Right ventricle myocardium superior (tissue), 1 donor: ENCODE measurements around the gene DNER. TPM values are rescaled to one million over a fixed set of nuclear protein-coding genes. Genes with fewer than 3 reads are reported as not detected.
"Not testable (repeated sequence)": the region's sequence is repeated elsewhere in the genome, so short reads cannot be mapped to it uniquely, and the experiment has no call there.

Experiments used
- ATAC-seq: fragments of 200-7000 bp; cut with Tn5 transposase; one replicate; pipeline ENCODE4 v1.9.1; 2020; ENCODE audit warnings: mild to moderate bottlenecking; ENCODE audit not compliant: poor library complexity
- DNase-seq: peaks from one replicate; pipeline ENCODE4 v3.0.0-alpha.2; 2020
- intact Hi-C: fragments of 100-400 bp; cut with DNase I; formaldehyde crosslinking; loops from one replicate; pipeline ENCODE4 v1.11.2; 2022
- total RNA-seq: library from RNA; stranded (reverse); fragmentation: NEBNext Ultra II Directional; extraction: Animal tissue kit (Norgen Biotek cat#: 25700); gene quantifications from one replicate; pipeline ENCODE4 v1.2.1, GENCODE V29; 2021
- donor health status: DM: no; HTN: yes; CAD: no; lungs with severe emphysema.

The DNER gene
- total RNA-seq, 1 donor from 2014 or later: 2.3 TPM

DNA sequence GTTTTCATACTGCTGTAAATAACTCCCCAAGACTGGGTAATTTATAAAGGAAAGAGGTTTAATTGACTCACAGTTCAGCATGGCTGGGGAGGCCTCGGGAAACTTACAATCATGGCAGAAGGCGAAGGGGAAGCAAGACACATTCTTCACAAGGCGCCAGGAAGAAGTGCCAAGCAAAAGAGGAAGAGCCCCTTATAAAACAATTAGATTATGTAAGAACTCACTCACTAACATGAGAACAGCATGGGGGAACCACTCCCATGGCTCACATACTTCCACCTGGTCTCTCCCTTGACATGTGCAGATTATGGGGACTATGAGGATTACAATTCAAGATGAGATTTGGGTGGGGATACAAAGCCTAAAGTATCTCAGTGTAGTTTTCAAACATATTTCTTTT is 8.8 kb upstream of the DNER start:
- DNase-seq, ATAC-seq, intact Hi-C loops: not testable (repeated sequence)

DNA sequence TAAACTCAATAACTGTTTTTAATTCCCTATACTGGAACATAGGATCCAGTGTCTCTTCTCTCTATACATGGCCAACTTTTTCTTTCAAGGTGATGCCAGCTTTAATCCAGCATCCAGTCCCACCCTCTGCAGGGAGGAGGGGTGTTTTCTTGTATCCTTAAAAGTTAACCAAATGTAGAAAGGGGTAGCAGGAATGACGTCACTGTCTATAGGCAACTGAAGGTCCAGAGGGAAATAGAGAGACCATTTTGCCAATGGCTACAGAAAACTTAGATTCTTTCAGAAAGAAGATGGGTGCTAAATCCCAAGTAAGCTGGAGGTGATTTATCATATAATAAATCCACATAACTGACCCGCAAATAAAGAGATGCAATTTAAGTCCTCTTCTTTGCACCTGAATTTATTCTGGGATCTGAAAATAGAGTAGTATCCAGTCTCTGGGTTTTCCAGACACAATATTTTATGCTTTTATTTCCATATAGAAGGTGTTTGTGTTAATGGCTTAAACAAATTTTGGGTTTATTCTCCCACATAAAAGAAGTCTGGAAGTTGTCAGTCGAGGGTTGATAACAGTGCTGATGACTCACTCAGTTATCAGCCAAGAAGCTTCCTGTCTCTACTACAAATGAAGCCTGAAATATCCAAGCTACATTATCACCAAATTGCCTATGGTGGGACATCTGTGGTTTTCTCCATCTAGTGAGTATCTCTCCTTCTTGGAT is 5.7 kb upstream of the DNER start:
- ATAC-seq (no peak), DNase-seq (no peak)
- intact Hi-C loops: no loop called here

DNA sequence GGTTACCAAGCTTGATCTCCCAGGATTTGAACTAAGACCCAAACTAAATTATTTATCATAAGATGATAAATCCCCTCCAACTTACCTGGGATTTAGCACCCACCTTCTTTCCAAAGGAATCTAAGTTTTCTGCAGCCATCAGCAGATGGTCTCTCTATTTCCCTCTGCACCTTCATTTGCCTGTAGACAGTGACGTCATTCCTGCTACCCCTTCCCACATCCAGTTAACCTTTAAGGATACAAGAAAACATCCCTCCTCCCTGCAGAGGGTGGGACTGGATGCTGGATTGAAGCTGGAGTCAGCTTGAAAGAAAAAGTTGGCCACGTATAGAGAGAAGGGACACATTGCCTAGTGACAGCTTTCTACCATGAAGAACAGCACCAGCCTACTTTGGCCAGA is 3.7 kb upstream of the DNER start:
- no peak for DNase-seq
- ATAC-seq: no peak
- intact Hi-C loops: no loop called here

DNA sequence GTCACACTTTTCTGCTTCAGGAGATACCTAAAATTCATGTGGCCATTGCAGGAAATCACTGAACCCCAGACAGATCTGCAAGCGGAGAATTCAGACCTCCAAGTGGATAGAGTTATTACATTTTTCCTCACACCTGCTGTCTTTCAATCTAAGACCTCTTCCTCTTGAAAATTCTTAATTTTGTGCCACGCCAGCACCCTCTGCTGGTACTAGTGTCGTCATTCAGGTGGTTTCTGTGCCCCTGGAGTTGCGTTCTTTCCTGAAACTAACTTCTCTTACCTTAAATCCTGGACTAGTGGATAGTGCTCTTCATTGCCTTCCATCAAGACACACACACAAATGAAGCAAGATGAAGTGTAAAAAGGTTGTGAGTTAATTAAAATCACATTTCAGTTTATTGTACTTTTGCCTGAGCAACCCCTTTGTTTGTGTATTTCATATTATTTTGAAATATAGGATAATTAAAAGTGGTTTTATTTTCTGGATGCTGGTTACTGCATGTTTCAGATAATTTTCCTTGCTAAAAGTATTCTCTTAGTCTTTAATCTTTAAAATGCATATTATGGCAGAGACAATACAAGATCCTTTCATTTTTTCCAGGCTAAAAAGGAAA is 1.6 kb upstream of the DNER start:
- no peak for ATAC-seq
- intact Hi-C loops: no loop called here
- DNase-seq: no peak

DNA sequence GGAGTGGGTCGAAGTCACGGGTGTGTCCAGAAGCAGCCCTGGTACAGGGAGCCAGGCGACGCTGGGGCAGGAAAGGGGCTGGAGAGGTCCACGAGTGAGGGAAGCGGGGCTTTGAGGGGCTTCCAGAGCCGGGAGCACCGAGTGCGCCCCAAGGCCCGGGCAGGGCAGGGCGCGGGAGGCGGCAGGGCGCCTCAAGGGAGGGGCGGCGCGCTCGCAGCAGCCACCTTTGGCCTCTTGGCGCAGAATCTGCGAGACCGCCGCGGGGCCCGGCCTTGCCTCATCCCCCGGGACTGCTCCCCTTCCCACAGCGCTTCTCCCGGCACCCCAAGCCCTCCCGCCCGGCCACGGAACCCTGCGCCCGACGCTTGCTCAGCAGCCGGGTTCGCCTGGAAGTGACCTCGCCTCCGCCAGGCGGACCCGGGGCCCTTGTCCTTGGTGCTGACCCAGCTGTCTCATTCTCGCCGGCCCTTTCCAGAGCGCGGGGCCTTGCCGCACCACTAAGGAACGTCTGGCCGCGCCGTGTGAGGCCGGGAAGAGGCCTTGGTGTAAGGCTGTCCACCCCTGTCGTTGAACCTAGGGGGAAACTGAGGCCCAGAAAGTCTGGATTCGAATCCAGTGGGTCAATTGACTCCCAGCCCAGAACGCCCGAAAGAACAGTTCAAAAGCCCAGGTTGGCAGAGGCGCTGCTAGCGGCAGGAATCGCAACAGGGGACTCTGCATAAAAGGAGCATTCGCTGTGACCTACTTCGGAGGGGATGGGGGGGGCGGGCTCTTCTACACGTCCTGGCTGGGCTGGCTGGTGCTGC is 584 bp upstream of the DNER start:
- intact Hi-C loops: no loop called here
- DNase-seq: peak; percentile 63

DNA sequence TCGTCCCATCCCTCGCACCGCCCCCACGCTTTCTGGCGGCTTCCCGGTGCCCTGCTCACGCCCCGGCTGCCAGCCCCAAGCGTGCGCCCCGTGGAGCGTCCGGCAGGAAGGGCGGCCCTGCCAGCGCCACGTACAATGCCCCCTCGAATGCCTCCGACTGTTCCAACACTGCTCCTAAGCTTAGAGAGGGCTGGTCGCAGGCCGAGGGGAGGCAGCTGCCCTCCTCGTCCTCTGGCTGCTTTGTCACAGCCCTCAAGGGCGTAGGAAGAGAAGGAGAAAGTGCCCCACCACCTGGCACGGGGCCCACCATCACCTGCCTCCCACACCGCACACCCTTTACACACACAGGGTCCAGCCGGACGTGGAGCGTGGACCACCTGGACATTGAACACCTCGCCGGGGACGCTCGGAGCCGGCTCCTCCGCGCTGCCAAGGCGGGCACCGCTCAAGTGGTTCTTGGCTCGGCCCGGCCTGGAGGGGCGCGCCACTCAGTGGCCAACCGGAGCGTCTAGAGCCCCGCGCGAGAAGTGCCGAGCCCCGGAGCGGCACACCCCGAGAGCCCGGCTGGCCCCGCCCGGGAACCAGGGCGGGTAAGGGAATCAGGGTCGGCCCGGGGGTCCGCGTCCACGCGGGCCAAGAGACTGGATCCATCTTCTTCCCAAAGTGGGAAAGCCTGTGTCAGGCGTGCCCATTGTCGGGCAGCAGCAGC is 830 bp downstream of the DNER start:
- intact Hi-C loops: no loop called here
- DNase-seq: no peak
- ATAC-seq: peak; percentile 48

More for the DNA sequence above, 584 bp upstream of the DNER start:
- ATAC-seq: peak; percentile 86

DNA sequence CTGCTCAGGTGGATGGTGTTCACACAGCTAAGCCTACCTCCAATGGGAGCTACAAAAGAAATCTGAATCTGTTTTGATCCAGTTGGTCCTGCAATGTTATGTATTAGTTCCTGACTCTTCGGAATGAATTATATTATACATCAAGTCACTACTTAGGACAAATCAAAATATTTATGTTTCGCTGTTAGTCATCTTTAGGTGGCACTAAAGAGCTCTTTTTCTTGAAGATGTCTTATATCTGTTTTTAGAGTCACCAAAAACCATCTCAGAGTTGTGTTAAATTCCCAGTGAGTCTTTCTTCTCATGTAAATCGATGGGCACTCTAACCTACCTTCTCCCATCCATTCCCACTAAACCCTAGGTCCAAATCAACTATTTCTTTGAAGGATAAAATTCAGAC is 2.2 kb downstream of the DNER start:
- ATAC-seq: no peak
- no peak for DNase-seq
- intact Hi-C loops: no loop called here

DNA sequence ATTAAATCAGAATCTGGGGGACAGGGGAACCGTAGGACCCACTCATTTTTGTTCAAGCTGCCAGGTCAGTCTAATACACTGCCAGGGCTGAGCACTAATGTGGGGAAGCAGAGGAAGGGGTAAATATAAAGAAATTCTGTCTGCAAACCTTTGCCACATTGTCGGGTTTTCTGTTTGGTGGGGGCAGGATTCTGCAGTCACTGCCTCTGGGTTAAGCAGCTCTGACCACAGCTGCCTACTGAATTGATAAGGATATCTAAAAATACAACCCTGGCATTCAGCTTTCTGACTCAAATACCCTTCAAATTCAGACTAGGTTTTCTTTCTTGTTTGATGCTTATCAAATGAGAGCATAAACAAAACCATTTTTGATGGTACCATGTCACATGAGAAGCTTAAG is 6.0 kb downstream of the DNER start:
- intact Hi-C loops: no loop called here
- ATAC-seq (no peak), DNase-seq (no peak)

DNA sequence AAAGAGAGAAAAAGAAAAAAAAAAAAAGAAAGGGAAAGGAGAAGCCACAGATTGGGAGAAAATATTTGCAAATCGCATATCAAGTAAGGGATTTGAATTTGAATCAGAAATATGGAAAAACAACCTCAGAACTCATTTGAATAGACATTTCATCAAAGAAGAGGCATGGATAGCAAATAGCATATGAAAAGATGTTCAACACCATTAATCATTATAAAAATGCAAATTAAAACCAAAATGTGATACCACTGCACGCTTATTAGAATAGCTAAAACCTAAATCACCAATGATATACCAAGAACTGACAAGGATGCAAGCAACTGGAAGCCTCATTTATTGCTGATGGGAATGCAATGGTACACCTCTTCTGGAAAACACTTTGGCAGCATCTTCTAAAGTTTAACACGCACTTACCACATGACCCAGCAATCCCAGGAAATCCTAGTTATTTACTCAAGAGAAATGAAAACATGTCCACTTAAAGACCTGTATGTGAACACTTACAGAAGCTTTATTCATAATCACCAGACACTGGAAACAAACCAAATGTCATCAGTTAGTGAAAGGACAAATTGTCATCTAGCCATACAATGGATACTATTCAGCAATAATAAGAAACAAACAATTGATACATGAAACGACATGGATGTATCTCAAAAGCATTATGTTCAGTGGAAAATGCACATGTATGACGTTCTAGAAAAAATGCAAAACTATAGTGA is 10.3 kb downstream of the DNER start:
- intact Hi-C loops: no loop called here
- ATAC-seq (no peak), DNase-seq (no peak)

DNA sequence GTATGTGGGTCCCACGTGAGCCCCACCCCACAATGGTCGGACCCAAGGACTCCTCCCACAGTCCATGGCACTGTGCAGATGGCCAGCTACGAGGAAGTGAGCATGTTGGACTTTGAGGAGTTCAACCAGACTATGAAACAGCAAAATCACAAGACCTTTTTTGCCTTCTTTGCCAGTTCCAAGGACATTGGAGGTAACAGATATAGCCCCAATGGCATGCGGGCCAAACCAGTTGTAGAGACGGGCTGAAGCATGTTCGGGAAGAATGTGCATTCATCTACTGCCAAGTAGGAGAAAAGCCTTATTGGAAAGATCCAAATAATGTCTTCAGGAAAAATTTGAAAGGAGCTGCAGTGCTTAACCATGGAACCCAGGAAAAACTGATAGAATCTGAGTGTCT is 12.6 kb downstream of the DNER start:
- DNase-seq (no peak), ATAC-seq (no peak)
- intact Hi-C loops: no loop called here

DNA sequence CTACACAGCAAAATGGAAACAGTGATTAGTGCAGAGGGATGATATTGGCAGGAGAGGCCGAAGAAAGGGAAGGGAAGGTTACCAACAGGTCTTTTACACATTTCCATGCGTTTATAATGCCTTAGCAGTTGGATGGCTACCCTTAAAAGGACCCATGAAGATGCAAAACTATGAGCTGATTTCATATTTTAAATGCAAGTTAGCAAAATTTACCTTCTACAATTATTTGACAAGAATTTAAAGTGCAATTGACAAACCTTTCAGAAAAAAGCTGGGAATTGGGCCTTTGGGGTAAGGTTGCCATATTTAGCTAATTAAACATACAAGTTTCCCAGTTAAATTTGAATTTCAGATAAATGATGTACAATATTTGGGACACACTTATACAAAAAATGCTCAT is 13.3 kb downstream of the DNER start:
- DNase-seq (no peak), ATAC-seq (no peak)
- intact Hi-C loops: no loop called here

DNA sequence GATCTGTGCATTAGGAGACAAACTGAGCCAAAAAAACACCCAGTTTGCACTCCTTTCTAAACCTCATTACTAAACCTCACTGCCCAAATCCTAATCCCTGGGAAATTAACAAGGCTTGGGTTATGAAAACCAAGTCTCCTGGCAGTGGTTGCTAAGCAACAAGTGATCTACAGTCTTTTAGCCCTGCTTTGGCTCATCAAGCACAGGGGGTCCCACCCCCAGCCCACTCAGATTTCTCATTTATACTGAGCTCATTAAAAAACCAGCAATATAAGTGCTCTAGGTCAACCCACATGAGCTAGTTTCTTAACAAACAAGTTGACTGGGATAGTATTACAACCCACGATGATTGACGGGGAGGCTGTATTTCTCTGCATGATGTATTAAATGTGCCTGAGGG is 18.4 kb downstream of the DNER start:
- intact Hi-C loops: no loop called here
- ATAC-seq (no peak), DNase-seq (no peak)

DNA sequence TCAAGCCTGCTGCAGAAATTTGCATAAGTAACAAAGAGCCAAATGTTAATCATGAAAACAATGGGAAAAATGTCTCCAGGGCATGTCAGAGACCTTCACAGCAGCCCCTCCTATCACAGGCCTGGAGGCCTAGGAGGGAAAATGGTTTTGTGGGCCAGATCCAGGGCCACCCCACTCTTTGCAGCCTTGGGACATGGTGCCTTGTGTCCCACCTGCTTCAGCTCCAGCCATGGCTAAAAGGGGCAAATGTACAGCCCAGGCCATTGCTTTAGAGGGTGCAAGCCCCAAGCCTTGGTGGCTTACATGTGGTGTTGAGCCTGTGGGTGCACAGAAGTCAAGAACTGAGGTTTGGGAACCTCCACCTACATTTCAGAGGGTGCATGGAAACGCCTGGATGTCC is 20.5 kb downstream of the DNER start:
- ATAC-seq, DNase-seq, intact Hi-C loops: not testable (repeated sequence)

DNA sequence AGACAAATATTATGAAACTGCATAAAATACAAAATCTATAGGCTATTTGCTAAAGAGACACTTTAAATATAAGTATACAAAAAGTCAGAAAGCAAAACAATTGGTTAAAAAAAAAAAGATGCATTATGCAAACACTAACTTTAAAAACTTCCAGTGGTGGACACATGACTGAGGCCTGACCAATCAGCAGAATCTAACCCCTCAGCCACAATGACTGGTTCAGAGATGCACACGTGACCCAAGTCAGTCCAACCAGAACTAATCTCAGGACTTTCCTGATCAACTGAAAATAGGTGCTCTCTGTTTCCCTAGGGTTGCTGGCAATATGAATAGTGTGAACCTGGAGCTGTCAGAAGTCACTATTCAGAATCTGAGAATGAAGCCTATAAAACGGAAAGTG is 22.7 kb downstream of the DNER start:
- no peak for DNase-seq
- ATAC-seq: no peak
- intact Hi-C loops: no loop called here

DNA sequence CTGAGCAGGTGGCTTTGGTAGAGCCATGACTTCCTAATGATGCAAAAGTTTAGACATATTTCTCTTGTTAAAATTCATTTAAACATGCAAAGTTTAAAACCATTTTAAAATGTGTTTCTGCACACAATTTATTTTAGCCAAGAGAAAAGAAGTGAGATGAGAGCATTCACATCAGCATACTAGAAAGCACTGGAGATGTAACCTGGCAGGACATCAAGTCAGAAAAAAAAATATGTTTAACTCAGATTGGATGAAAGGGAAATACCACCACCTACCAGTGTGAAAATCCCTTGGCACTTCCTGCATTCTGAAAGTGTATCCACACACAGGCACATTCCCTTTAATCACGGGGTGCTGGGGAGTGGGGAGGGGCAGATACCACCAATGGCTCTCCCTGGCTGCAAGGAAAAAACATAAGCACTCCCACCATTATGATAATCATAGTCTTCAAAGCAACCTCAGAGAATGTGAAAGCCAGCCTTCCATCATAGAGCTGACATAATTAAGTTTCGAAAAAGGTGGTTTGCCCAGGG is 25.0 kb downstream of the DNER start:
- intact Hi-C loops: no loop called here
- ATAC-seq (no peak), DNase-seq (no peak)

DNA sequence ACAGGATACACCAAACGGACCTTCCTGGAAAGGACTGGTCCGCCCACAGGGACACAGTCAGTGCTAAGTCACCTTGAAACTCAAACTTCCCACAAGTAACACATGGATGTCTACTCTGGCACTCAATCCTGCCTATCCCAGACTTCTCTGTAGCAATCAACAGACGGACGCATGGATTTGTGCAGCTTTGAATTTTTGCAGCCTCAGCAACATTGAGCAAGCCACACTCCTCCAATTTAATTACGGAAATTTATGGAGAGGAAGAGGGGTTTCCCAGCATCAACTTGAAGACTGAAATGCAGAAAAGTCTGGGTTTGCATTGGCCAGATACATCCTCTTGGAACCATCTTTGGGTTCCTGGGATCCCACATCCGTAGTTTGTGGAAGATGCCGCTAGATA is 26.2 kb downstream of the DNER start:
- ATAC-seq (no peak), DNase-seq (no peak)
- intact Hi-C loops: no loop called here

DNA sequence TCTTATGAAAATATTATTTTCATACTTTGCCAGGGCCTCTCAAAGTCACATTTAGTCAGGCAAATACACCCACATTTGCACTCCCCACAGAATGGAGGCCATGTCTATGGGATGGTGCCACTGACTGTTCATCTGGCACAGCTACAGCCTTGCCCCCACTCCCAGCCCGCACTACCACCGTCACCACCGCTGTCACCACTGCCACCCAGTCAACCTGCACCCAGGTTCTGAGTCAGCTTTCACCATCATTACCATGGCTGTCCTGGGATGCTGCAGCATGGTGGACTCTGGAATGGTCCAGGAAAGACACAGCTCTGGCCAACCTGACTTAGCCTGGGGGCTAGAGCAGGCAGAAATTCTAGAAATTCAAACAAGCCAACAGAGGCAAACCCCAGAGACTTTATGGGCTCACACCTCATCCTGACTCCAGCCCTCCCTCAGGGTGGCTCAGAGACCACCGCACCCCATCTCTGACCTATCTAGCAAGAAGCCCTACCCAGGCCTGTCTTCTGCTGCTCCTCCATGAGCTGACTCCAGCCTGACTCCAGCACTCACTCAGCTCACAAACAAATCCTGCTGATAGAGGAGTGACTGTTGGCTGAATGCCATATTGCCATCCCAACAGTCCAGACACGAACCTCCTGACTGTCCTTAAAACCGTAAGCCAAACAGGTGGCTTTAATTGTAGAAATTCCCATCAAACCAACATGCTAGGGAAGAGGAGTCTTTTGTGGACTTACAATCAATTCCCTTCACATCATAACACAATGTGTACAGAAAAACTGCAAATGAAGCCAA is 28.0 kb downstream of the DNER start:
- DNase-seq (no peak), ATAC-seq (no peak)
- intact Hi-C loops: no loop called here
